OCI-LY7 (cell line): ENCODE measurements around the gene VSNL1. TPM values are rescaled to one million over a fixed set of nuclear protein-coding genes. Genes with fewer than 3 reads are reported as not detected.

Source experiments
- BruUV-seq: library from RNA; stranded (reverse); fragments of 400-500 nt; replicated peaks from 2 replicates; lab custom pipeline; 2021; lab: Mats Ljungman, UMichigan
- CTCF ChIA-PET: fragments of 300-600 bp; sonication (Branson Sonifier 250); formaldehyde crosslinking; loops from one replicate; lab custom pipeline; 2022; ENCODE audit warnings: antibody characterized with exemption; ENCODE audit not compliant: unreplicated experiment; lab: Charles Lee
- POLR2A ChIA-PET: fragments of 300-600 bp; sonication (Branson Sonifier 250); formaldehyde crosslinking; loops from one replicate; lab custom pipeline; 2022; ENCODE audit warnings: antibody characterized with exemption; lab: Charles Lee
- DNase-seq: peaks from one replicate; pipeline ENCODE4 v3.0.0-alpha.2; 2015; ENCODE audit warnings: low spot score
- H2AFZ ChIP-seq: fragments of 200-600 bp; sonication (generic), shearing (Covaris generic); 2 replicates; pipeline ENCODE4 v1.6.1; 2014; ENCODE audit warnings: mild to moderate bottlenecking, antibody characterized with exemption, low read length, moderate library complexity
- H3K27ac ChIP-seq: fragments of 200-600 bp; sonication (generic); 2 replicates; pipeline ENCODE4 v1.5.1; 2014; ENCODE audit warnings: mixed run types, low read depth, mild to moderate bottlenecking, moderate library complexity, low read length, inconsistent platforms; ENCODE audit not compliant: poor library complexity, severe bottlenecking
- H3K36me3 ChIP-seq: fragments of 200-600 bp; sonication (generic); 2 replicates; pipeline ENCODE4 v1.6.1; 2014; ENCODE audit warnings: mild to moderate bottlenecking, antibody characterized with exemption, low read length, moderate library complexity, mixed read lengths; ENCODE audit not compliant: insufficient read depth
- H3K4me1 ChIP-seq: fragments of 200-600 bp; sonication (generic); 2 replicates; pipeline ENCODE4 v1.5.1; 2014; ENCODE audit warnings: mild to moderate bottlenecking, low read length; ENCODE audit not compliant: insufficient read depth, poor library complexity, severe bottlenecking
- H3K4me2 ChIP-seq: fragments of 200-600 bp; sonication (generic); 2 replicates; pipeline ENCODE4 v1.6.1; 2014; ENCODE audit warnings: mild to moderate bottlenecking, low read length
- H3K4me3 ChIP-seq: fragments of 200-600 bp; sonication (generic); 2 replicates; pipeline ENCODE4 v1.5.1; 2014; ENCODE audit warnings: mild to moderate bottlenecking, low read depth, low read length; ENCODE audit not compliant: poor library complexity, severe bottlenecking
- H3K79me2 ChIP-seq: fragments of 200-600 bp; sonication (generic); 2 replicates; pipeline ENCODE4 v1.6.1; 2016; ENCODE audit warnings: low read depth, mild to moderate bottlenecking, low read length, moderate library complexity, mixed read lengths; ENCODE audit not compliant: insufficient read depth
- H3K9me2 ChIP-seq: fragments of 200-600 bp; sonication (generic); 2 replicates; pipeline ENCODE4 v1.6.1; 2016; ENCODE audit warnings: mild to moderate bottlenecking, low read length, mixed read lengths; ENCODE audit not compliant: insufficient read depth
- H3K9me3 ChIP-seq: fragments of 200-600 bp; sonication (generic); 2 replicates; pipeline ENCODE4 v1.6.1; 2014; ENCODE audit warnings: mild to moderate bottlenecking, mixed run types, low read length, mixed read lengths
- H4K20me1 ChIP-seq: fragments of 200-600 bp; sonication (generic); 2 replicates; pipeline ENCODE4 v1.6.1; 2014; ENCODE audit warnings: mild to moderate bottlenecking, antibody characterized with exemption, low read length, moderate library complexity, mixed read lengths; ENCODE audit not compliant: insufficient read depth
- CTCF ChIP-seq: fragments of 200-600 bp; sonication (generic); conservative IDR thresholded peaks from 2 replicates; pipeline ENCODE4 v1.5.1; 2014; ENCODE audit warnings: mild to moderate bottlenecking, antibody characterized with exemption, low read length, moderate library complexity, mixed read lengths
- EZH2phosphoT487 ChIP-seq: fragments of 200-600 bp; sonication (generic); IDR thresholded peaks from 2 replicates; pipeline ENCODE4 v1.6.1; 2018; ENCODE audit warnings: low read depth, borderline replicate concordance, mild to moderate bottlenecking, mixed run types, antibody characterized with exemption, low read length, moderate library complexity, mixed read lengths
- intact Hi-C: fragments of 100-400 bp; cut with micrococcal nuclease; formaldehyde crosslinking; loops from one replicate; pipeline ENCODE4 v1.10.0; 2022; ENCODE audit not compliant: unreplicated experiment
- total RNA-seq, 2 experiments: library from RNA; depleted of rRNA in 1 of 2; stranded (reverse); fragments of >200 nt in 1 of 2; shearing (Covaris generic) in 1 of 2; gene quantifications; 2 replicates each; pipeline ENCODE4 v1.2.3, GENCODE V29; 2014 to 2022

Gene VSNL1
- total RNA-seq, 2 experiments from 2014 or later: not detected

DNA sequence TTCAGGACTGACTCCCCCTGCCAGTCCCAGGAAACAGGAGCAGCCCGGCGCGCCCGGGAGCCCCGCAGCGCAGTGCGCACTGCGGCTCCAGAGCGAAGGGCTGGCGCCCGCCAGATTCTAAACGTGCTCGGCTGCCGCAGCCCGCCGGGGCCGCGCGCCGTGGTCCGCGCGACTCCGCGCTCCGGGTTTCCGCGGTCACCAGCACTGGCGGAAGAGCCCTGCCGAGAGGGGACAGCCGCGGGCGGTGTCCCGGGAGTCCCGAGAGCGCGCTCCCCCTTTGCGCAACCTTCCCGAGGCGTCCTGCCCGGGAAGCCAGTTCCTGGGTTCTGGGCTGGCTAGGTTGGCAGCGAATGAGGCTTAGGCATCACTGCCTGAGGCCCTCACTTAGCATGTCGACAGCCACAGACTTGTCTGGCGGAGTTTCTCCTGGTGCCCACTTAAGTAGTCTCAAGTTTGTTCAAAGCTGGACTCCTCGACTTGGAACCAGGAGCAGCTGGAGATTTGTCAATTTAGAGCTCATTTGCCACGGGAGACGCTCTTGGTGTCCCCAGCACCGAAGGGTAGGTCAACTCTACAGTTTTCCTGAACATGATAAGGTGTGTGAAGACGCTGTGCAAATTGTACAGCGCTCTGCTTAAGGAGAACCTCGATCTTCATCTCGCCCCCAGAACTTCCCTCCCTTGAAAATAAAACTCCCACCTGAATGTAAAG is 1.5 kb upstream of the VSNL1 start:
- no peak overlapping the region for H3K4me3 ChIP-seq
- POLR2A ChIA-PET: interaction anchor here (0.6 to 1.8 kb wide), 3 partner anchors 16 to 89 kb away, joined by 3 to 4 read pairs (median 3); no protein-coding TSS in a partner anchor
- no peaks in the 10 kb centered on the region for H3K9me3 ChIP-seq
- no peaks in the 10 kb centered on the region for H4K20me1 ChIP-seq
- H3K4me1 ChIP-seq: no peaks in the 10 kb centered on the region
- no peaks in the 10 kb centered on the region for H3K9me2 ChIP-seq
- H3K4me2 ChIP-seq: no peak overlapping the region; the same call in 1 of the 2 replicates
- intact Hi-C loops: no loop called here
- H3K27ac ChIP-seq: no peak overlapping the region
- H3K36me3 ChIP-seq: no peaks in the 10 kb centered on the region
- TF ChIP-seq CTCF: no peak
- TF ChIP-seq EZH2phosphoT487: peak; percentile 20
- H2AFZ ChIP-seq: no peak overlapping the region
- H3K79me2 ChIP-seq: no peaks in the 10 kb centered on the region
- CTCF ChIA-PET: no interaction called here
- DNase-seq: no peak
- no TSS peak for BruUV-seq

DNA sequence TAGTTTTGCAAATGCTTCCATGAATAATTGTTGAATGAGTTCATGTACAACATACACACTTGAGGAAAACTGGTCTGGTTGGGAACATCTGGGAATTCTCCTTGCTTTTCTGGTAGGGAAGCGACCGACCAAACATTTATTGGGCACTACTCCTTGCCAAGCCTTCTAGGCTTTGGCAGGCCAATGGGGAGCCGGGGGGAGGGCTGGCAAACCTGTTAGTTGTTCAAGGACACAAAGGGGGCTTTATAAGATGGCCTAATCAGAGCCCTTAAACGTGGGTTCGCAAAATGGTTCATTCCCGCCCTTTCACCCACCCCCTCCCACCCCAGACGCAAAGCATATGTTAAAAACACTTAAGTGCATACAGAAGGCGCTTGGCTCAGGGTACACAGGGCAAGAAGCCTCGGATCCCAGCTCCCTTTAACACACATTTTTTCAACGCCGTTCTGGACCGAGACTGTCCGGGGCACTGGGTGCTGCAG is 844 bp upstream of the VSNL1 start:
- no peaks in the 10 kb centered on the region for H4K20me1 ChIP-seq
- no peak overlapping the region for H3K4me2 ChIP-seq
- TF ChIP-seq EZH2phosphoT487 (no peak; the same call in 1 of the 2 replicates), CTCF (no peak)
- no peaks in the 10 kb centered on the region for H3K79me2 ChIP-seq
- DNase-seq: no peak
- no TSS peak for BruUV-seq
- H2AFZ ChIP-seq: no peak overlapping the region
- no peaks in the 10 kb centered on the region for H3K36me3 ChIP-seq
- no peak overlapping the region for H3K27ac ChIP-seq
- intact Hi-C loops: no loop called here
- H3K9me2 ChIP-seq: no peaks in the 10 kb centered on the region
- H3K9me3 ChIP-seq: no peaks in the 10 kb centered on the region
- POLR2A ChIA-PET: no interaction called here
- H3K4me1 ChIP-seq: no peaks in the 10 kb centered on the region
- no peak overlapping the region for H3K4me3 ChIP-seq
- CTCF ChIA-PET: no interaction called here
